HEK293 (cell line): ENCODE data around the gene KLHL15.

Source experiments
- CTCF ChIA-PET: fragments of 350-600 bp; formaldehyde crosslinking; extraction: SDS; loops from one replicate; lab custom pipeline; 2021; ENCODE audit warnings: antibody characterized with exemption; lab: Yijun Ruan, JAX
- POLR2A ChIA-PET: fragments of 300-600 bp; formaldehyde crosslinking; extraction: SDS; loops from one replicate; lab custom pipeline; 2020; ENCODE audit warnings: antibody characterized with exemption, inconsistent platforms; lab: Yijun Ruan, JAX
- H3K27ac ChIP-seq: fragments of 200-500 bp; sonication (Bioruptor generic); 2 replicates; pipeline ENCODE4 v1.5.1; 2014; ENCODE audit warnings: low read depth, low read length, control low read depth, inconsistent platforms; ENCODE audit errors: extremely low read depth
- H3K36me3 ChIP-seq, 2 experiments: fragments of 200-500 bp in 1 of 2; sonication (Bioruptor generic) in 1 of 2; 1 replicate in 1 of 2; 2 replicates in 1 of 2; pipeline ENCODE4 v1.5.1; 2014 to 2017; ENCODE audit warnings: inconsistent platforms in 2 of 2, low read length in 2 of 2; ENCODE audit not compliant: control insufficient read depth in 2 of 2, insufficient read depth in 1 of 2
- H3K4me1 ChIP-seq: fragments of 200-500 bp; sonication (Bioruptor generic); 2 replicates; pipeline ENCODE4 v1.5.1; 2014; ENCODE audit warnings: mild to moderate bottlenecking, low read length, inconsistent platforms; ENCODE audit not compliant: control insufficient read depth, insufficient read depth
- H3K4me3 ChIP-seq: 2 replicates; pipeline ENCODE4 v1.5.1; 2011; ENCODE audit warnings: low read depth, mild to moderate bottlenecking, control low read depth, low read length, moderate library complexity
- H3K9me3 ChIP-seq: fragments of 200-500 bp; sonication (Bioruptor generic); 2 replicates; pipeline ENCODE4 v1.5.1; 2014; ENCODE audit warnings: low read depth, low read length, inconsistent platforms; ENCODE audit not compliant: control insufficient read depth, insufficient read depth
- ATF2 ChIP-seq: fragments of 450-650 bp; formaldehyde crosslinking; IDR thresholded peaks from 2 replicates; pipeline ENCODE4 v1.5.1; 2016; ENCODE audit warnings: missing biosample characterization, missing genetic modification characterization, low read depth
- KLF10 ChIP-seq: fragments of 450-650 bp; IDR thresholded peaks from 2 replicates; pipeline ENCODE4 v1.5.1; 2018; ENCODE audit warnings: missing biosample characterization, mild to moderate bottlenecking, missing genetic modification characterization
- KLF9 ChIP-seq: fragments of 450-650 bp; formaldehyde crosslinking; IDR thresholded peaks from 2 replicates; pipeline ENCODE4 v1.5.1; 2016; ENCODE audit warnings: missing biosample characterization, missing genetic modification characterization, low read depth
- MZF1 ChIP-seq: fragments of 450-650 bp; formaldehyde crosslinking; IDR thresholded peaks from 2 replicates; pipeline ENCODE4 v1.5.1; 2017; ENCODE audit warnings: missing biosample characterization, missing genetic modification characterization, borderline replicate concordance
- OSR2 ChIP-seq: fragments of 450-650 bp; formaldehyde crosslinking; IDR thresholded peaks from 2 replicates; pipeline ENCODE4 v1.5.1; 2016; ENCODE audit warnings: missing biosample characterization, missing genetic modification characterization
- PATZ1 ChIP-seq: fragments of 450-650 bp; formaldehyde crosslinking; IDR thresholded peaks from 2 replicates; pipeline ENCODE4 v1.5.1; 2016; ENCODE audit warnings: missing biosample characterization, missing genetic modification characterization
- PRDM1 ChIP-seq: fragments of 450-650 bp; formaldehyde crosslinking; IDR thresholded peaks from 2 replicates; pipeline ENCODE4; 2016; ENCODE audit warnings: missing biosample characterization, missing genetic modification characterization
- PRDM4 ChIP-seq: fragments of 450-650 bp; formaldehyde crosslinking; IDR thresholded peaks from 2 replicates; pipeline ENCODE4 v1.5.1; 2017; ENCODE audit warnings: missing biosample characterization, missing genetic modification characterization
- PRDM6 ChIP-seq: fragments of 450-650 bp; formaldehyde crosslinking; IDR thresholded peaks from 2 replicates; pipeline ENCODE4 v1.5.1; 2017; ENCODE audit warnings: missing biosample characterization, missing genetic modification characterization
- ZBTB20 ChIP-seq: fragments of 450-650 bp; formaldehyde crosslinking; IDR thresholded peaks from 2 replicates; pipeline ENCODE4 v1.5.1; 2016; ENCODE audit warnings: missing biosample characterization, missing genetic modification characterization
- ZNF146 ChIP-seq: fragments of 450-650 bp; formaldehyde crosslinking; IDR thresholded peaks from 2 replicates; pipeline ENCODE4 v1.5.1; 2016; ENCODE audit warnings: missing biosample characterization, missing genetic modification characterization
- ZNF335 ChIP-seq: fragments of 450-650 bp; formaldehyde crosslinking; conservative IDR thresholded peaks from 2 replicates; pipeline ENCODE4 v1.5.1; 2016; ENCODE audit warnings: missing biosample characterization, missing genetic modification characterization
- ZNF518A ChIP-seq: fragments of 450-650 bp; formaldehyde crosslinking; conservative IDR thresholded peaks from 2 replicates; pipeline ENCODE4 v1.5.1; 2016; ENCODE audit warnings: low read depth, missing biosample characterization, missing genetic modification characterization
- ZNF529 ChIP-seq: fragments of 450-650 bp; formaldehyde crosslinking; IDR thresholded peaks from 2 replicates; pipeline ENCODE4 v1.5.1; 2017; ENCODE audit warnings: missing genetic modification characterization, missing biosample characterization; ENCODE audit not compliant: insufficient replicate concordance
- ZNF558 ChIP-seq: fragments of 450-650 bp; formaldehyde crosslinking; IDR thresholded peaks from 2 replicates; pipeline ENCODE4 v1.5.1; 2016; ENCODE audit warnings: missing biosample characterization, missing genetic modification characterization
- ZNF600 ChIP-seq: fragments of 450-650 bp; formaldehyde crosslinking; IDR thresholded peaks from 2 replicates; pipeline ENCODE4 v1.5.1; 2016; ENCODE audit warnings: missing biosample characterization, missing genetic modification characterization

KLHL15 gene

GRCh38 chrX:23952984-23953907, 73.7 kb downstream of the KLHL15 start (continued):
- peak; percentile 84 for TF ChIP-seq PRDM4 (tag by site-specific recombination)
- no peak for TF ChIP-seq ZNF600 (tag by site-specific recombination)
- TF ChIP-seq ZBTB20 (tag by site-specific recombination) = no peak; the same call in 1 of the 2 replicates
- TF ChIP-seq PRDM1 = 0 out of 2 replicates have a peak, but pooled peaks have one; percentile 22
- TF ChIP-seq PRDM6 = 0 out of 2 replicates have a peak, but pooled peaks have one; percentile 16
- TF ChIP-seq ZNF529 (tag by site-specific recombination) = no peak
- no peak for TF ChIP-seq PATZ1 (tag by site-specific recombination)
- TF ChIP-seq OSR2 = peak; percentile 50
- TF ChIP-seq ZNF518A (tag by site-specific recombination) = 0 out of 2 replicates have a peak, but pooled peaks have one; percentile 15
- no peak for TF ChIP-seq MZF1 (tag by site-specific recombination)
- no peak for TF ChIP-seq KLF9 (tag by site-specific recombination)
- TF ChIP-seq ZNF335 (tag by site-specific recombination) = peak; percentile 35

- H3K4me3 ChIP-seq = no peak overlapping the region
- no peaks in the 10 kb centered on the region for H3K36me3 ChIP-seq
- CTCF ChIA-PET = interaction anchor here (0.6 kb wide), 1 partner anchor 50 kb away, joined by 4 read pairs; no protein-coding TSS in a partner anchor
- H3K27ac ChIP-seq = no peak overlapping the region
- POLR2A ChIA-PET = no interaction called here
- no peaks in the 10 kb centered on the region for H3K4me1 ChIP-seq
- H3K9me3 ChIP-seq = no peaks in the 10 kb centered on the region
- no peak for TF ChIP-seq ZNF146 (tag by site-specific recombination)
- no peak for TF ChIP-seq ZNF558 (tag by site-specific recombination)
- TF ChIP-seq KLF10 (tag by site-specific recombination) = 0 out of 2 replicates have a peak, but pooled peaks have one; percentile 8
- TF ChIP-seq ATF2 = peak; percentile 61; the same call in 1 of the 2 replicates
Measured at GRCh38 chrX:23952391-23952790, 74.6 kb downstream of the KLHL15 start.
